GM18511 (cell line): ENCODE measurements around the gene MACROD2.
"Not testable (repeated sequence)": the region's sequence is repeated elsewhere in the genome, so short reads cannot be mapped to it uniquely, and the experiment has no call there.

Experiments
- ATAC-seq: cut with Tn5 transposase; IDR thresholded peaks from one replicate; pipeline ENCODE4 v1.9.1; 2021; ENCODE audit warnings: mild to moderate bottlenecking, moderate library complexity; ENCODE audit not compliant: unreplicated experiment

The MACROD2 gene

GRCh38 chr20:15011631-15012030 is 1016.3 kb downstream of the MACROD2 start:
- no peak for ATAC-seq

- no peak for ATAC-seq
These were observed 1017.2 kb downstream of the MACROD2 start for GRCh38 chr20:15012566-15012965.

GRCh38 chr20:15016875-15017274 is 1021.6 kb downstream of the MACROD2 start:
- ATAC-seq, result not testable (repeated sequence)

- no peak for ATAC-seq
These were observed 1023.6 kb downstream of the MACROD2 start for GRCh38 chr20:15018966-15019365.

- no peak for ATAC-seq
These were observed 1025.5 kb downstream of the MACROD2 start for GRCh38 chr20:15020845-15021244.

- no peak for ATAC-seq
These were observed 1027.6 kb downstream of the MACROD2 start for GRCh38 chr20:15022921-15023320.

- no peak for ATAC-seq
These were observed 1031.4 kb downstream of the MACROD2 start for GRCh38 chr20:15026759-15027158.

- no peak for ATAC-seq
These were observed 1035.5 kb downstream of the MACROD2 start for GRCh38 chr20:15030826-15031225.

GRCh38 chr20:15031546-15032351 is 1036.4 kb downstream of the MACROD2 start:
- ATAC-seq, result no peak

GRCh38 chr20:15032352-15032622 is 1037.0 kb downstream of the MACROD2 start:
- no peak for ATAC-seq

- no peak for ATAC-seq
These were observed 1038.0 kb downstream of the MACROD2 start for GRCh38 chr20:15033269-15033668.

GRCh38 chr20:15033891-15034290 is 1038.6 kb downstream of the MACROD2 start:
- no peak for ATAC-seq

- no peak for ATAC-seq
These were observed 1041.6 kb downstream of the MACROD2 start for GRCh38 chr20:15036948-15037347.

- no peak for ATAC-seq
These were observed 1043.9 kb downstream of the MACROD2 start for GRCh38 chr20:15039088-15039752.

GRCh38 chr20:15042723-15043122 is 1047.4 kb downstream of the MACROD2 start:
- no peak for ATAC-seq

GRCh38 chr20:15045246-15045645 is 1049.9 kb downstream of the MACROD2 start:
- ATAC-seq, result no peak

- ATAC-seq, result no peak
These were observed 1051.7 kb downstream of the MACROD2 start for GRCh38 chr20:15047042-15047441.

- no peak for ATAC-seq
These were observed 1052.3 kb downstream of the MACROD2 start for GRCh38 chr20:15047601-15048000.

- ATAC-seq, result no peak
These were observed 1060.9 kb downstream of the MACROD2 start for GRCh38 chr20:15056246-15056645.

- no peak for ATAC-seq
These were observed 1063.5 kb downstream of the MACROD2 start for GRCh38 chr20:15058841-15059240.

GRCh38 chr20:15059438-15059837 is 1064.1 kb downstream of the MACROD2 start:
- ATAC-seq, result no peak

- ATAC-seq, result no peak
These were observed 1065.1 kb downstream of the MACROD2 start for GRCh38 chr20:15060265-15061060.
